Psoas muscle (tissue), 8 donors: ENCODE data around the gene E2F3. TPM values are rescaled to one million over a fixed set of nuclear protein-coding genes. Genes with fewer than 3 reads are reported as not detected.

Source experiments
- ATAC-seq, 4 donors: fragments of 200-7000 bp; cut with Tn5 transposase; one replicate each; pipeline ENCODE4 v1.9.1; 2020; ENCODE audit warnings: moderate library complexity in 3 of 4, mild to moderate bottlenecking in 2 of 4
- DNase-seq, 2 donors: peaks; one replicate each; pipeline ENCODE4 v3.0.0-alpha.2; 2020
- H3K27ac ChIP-seq: fragments of 200-600 bp; one replicate; pipeline ENCODE4 v1.8.0; 2022
- H3K27me3 ChIP-seq, 3 donors: fragments of 200-600 bp in 1 of 3; one replicate each; pipeline versions ENCODE4 v1.6.1 to v1.8.0; 2013 to 2022; ENCODE audit warnings: low read length in 2 of 3, mild to moderate bottlenecking in 2 of 3, moderate library complexity in 1 of 3; ENCODE audit not compliant: insufficient read depth in 3 of 3
- H3K36me3 ChIP-seq, 2 donors: fragments of 200-600 bp in 1 of 2; one replicate each; pipeline versions ENCODE4 v1.6.1 to v1.8.0; 2013 to 2022; ENCODE audit warnings: low read depth in 1 of 2, mild to moderate bottlenecking in 1 of 2, moderate library complexity in 1 of 2; ENCODE audit not compliant: insufficient read depth in 1 of 2
- H3K4me1 ChIP-seq: fragments of 200-600 bp; one replicate; pipeline ENCODE4 v1.8.0; 2022
- H3K4me3 ChIP-seq: fragments of 200-600 bp; one replicate; pipeline ENCODE4 v1.8.0; 2022; ENCODE audit warnings: mild to moderate bottlenecking
- H3K9me3 ChIP-seq: fragments of 200-600 bp; one replicate; pipeline ENCODE4 v1.8.0; 2022
- WGBS, 3 donors: extraction: QIAGEN DNeasy Blood & Tissue Kit; methylation state at CpG; one replicate each; pipeline versions ENCODE4 v1.1.6 to v1.1.7; 2013; 5-methylcytosine and 5-hydroxymethylcytosine counted together
- intact Hi-C, 2 donors: fragments of 100-400 bp; cut with DNase I; formaldehyde crosslinking; loops; one replicate each; pipeline versions ENCODE4 v1.11.0 to v1.14.2; 2022
- polyA plus RNA-seq, 3 donors: library from polyadenylated mRNA; stranded (reverse); fragments of 200-250 nt; gene quantifications; one replicate each; pipeline ENCODE4 v1.2.3, GENCODE V29; 2013
- total RNA-seq, 4 donors: library from RNA; stranded (reverse); fragmentation: NEBNext Ultra II Directional in 2 of 4; extraction: Animal tissue kit (Norgen Biotek cat#: 25700) in 2 of 4; gene quantifications; one replicate each; pipeline versions ENCODE4 v1.2.1 to v1.2.4, GENCODE V29; 2021 to 2023
- TF ChIP-seq, protein P1 (sequence below): fragments of 200-600 bp; IDR thresholded peaks from one replicate; pipeline ENCODE4 v1.8.0; 2022; ENCODE audit warnings: antibody characterized with exemption
- donor health status: healthy with polysubstance abuse.
- donor health status: DM: no; HTN: no; CAD: no; lungs with moderate emphysema.
- donor health status: Bipolar disorder and iron deficiency.
- donor health status: healthy.
- donor health status: DM: yes; HTN: yes; CAD: no.
- donor health status: DM: no; HTN: no; CAD: no.
- donor health status: DM: no; HTN: no; CAD: no.
- donor health status: DM: yes; HTN: yes; CAD: no.

Gene E2F3
- total and polyA plus RNA-seq, 7 donors: 4.8 to 16.8 (median 15.3) TPM

DNA sequence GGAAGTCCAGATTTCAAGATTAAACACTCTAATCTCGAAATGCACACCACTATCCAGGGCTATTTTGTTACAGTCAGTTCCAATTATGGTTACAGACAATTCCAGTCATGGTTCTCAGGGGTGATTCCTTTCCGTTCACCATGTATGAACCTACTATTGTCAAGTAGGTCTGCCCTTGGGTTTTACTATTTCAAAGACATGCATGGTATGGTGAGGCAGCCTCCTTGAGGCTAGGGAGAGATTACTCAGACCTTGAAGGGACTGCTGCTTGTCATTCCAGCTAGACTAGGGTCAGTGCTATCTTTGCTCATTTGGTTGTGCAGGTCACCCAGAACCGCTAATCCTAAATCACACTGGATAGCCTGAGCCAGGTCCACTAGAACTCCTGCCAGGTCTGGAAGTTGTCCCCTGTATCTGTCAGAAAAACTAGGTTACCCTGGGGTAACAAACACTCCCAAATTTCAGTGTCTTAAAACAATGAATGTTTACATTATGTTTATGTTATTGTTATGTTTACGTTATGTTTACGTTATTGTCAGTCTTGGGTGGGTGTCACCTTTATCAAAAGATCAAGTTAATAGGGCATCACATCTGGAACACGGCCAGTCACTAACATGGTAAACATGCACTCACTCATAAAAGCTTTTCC, 41.1 kb upstream of the E2F3 start:
- Histone ChIP-seq H3K36me3 (no peaks in the 10 kb centered on the region), H3K27ac (no peak overlapping the region), H3K27me3 (no peaks in the 10 kb centered on the region), H3K9me3 (no peaks in the 10 kb centered on the region), H3K4me1 (no peaks in the 10 kb centered on the region), H3K4me3 (no peak overlapping the region)
- intact Hi-C loops: no loop called here
- WGBS, 3 donors: 77 to 79% (median 78%) methylated on average over 6 of the region's 6 CpGs
- TF ChIP-seq, protein P1, sequence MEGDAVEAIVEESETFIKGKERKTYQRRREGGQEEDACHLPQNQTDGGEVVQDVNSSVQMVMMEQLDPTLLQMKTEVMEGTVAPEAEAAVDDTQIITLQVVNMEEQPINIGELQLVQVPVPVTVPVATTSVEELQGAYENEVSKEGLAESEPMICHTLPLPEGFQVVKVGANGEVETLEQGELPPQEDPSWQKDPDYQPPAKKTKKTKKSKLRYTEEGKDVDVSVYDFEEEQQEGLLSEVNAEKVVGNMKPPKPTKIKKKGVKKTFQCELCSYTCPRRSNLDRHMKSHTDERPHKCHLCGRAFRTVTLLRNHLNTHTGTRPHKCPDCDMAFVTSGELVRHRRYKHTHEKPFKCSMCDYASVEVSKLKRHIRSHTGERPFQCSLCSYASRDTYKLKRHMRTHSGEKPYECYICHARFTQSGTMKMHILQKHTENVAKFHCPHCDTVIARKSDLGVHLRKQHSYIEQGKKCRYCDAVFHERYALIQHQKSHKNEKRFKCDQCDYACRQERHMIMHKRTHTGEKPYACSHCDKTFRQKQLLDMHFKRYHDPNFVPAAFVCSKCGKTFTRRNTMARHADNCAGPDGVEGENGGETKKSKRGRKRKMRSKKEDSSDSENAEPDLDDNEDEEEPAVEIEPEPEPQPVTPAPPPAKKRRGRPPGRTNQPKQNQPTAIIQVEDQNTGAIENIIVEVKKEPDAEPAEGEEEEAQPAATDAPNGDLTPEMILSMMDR: no peak
- ATAC-seq (no peak), DNase-seq (no peak)

GRCh38 chr6:20362623-20363022, 39.1 kb upstream of the E2F3 start:
- Histone ChIP-seq H3K27me3 (no peaks in the 10 kb centered on the region), H3K4me1 (no peaks in the 10 kb centered on the region), H3K9me3 (no peaks in the 10 kb centered on the region), H3K27ac (no peak overlapping the region), H3K36me3 (no peaks in the 10 kb centered on the region), H3K4me3 (no peak overlapping the region)
- WGBS, 3 donors: 75 to 88% (median 84%) methylated on average over 1 of the region's 1 CpG
- TF ChIP-seq, protein P1: no peak
- DNase-seq (no peak), ATAC-seq (no peak)
- intact Hi-C loops: no loop called here

- no peak for DNase-seq
- Histone ChIP-seq H3K27ac (no peak overlapping the region), H3K4me1 (no peaks in the 10 kb centered on the region), H3K36me3 (no peaks in the 10 kb centered on the region), H3K4me3 (no peak overlapping the region), H3K27me3 (no peaks in the 10 kb centered on the region), H3K9me3 (no peaks in the 10 kb centered on the region)
- TF ChIP-seq, protein P1: no peak
- ATAC-seq: no peak
- 89 to 90% (median 90%) methylated on average over 2 of the region's 2 CpGs for WGBS, 3 donors
- intact Hi-C loops: no loop called here
These were observed 37.4 kb upstream of the E2F3 start for GRCh38 chr6:20364327-20364726.

- WGBS, 3 donors: 78 to 86% (median 81%) methylated on average over 3 of the region's 3 CpGs
These were observed 36.2 kb upstream of the E2F3 start for GRCh38 chr6:20365456-20365855.

More at GRCh38 chr6:20365456-20365855, 36.2 kb upstream of the E2F3 start:
- H3K4me1 ChIP-seq: no peaks in the 10 kb centered on the region
- intact Hi-C loops: no loop called here
- no peaks in the 10 kb centered on the region for H3K36me3 ChIP-seq
- H3K27ac ChIP-seq: no peak overlapping the region
- no peaks in the 10 kb centered on the region for H3K27me3 ChIP-seq
- H3K4me3 ChIP-seq: no peak overlapping the region
- DNase-seq (no peak), ATAC-seq (no peak)
- TF ChIP-seq, protein P1: no peak
- no peaks in the 10 kb centered on the region for H3K9me3 ChIP-seq
